NCI-H524 treated with DMSO at 0.1 percent for 48 hours (cell line): ENCODE data around the gene CCDC159.
"Not testable (repeated sequence)": the region's sequence is repeated elsewhere in the genome, so short reads cannot be mapped to it uniquely, and the experiment has no call there.

Experiments
- DNase-seq: peaks from one replicate; lab custom pipeline; 2025; lab: John Stamatoyannopoulos, UW

Gene CCDC159

GRCh38 chr19:11346104-11346940, at the start of gene CCDC159, which contains the start of gene TMEM205:
CCDC159 (plus strand) TSS chr19:11346519; CDS start chr19:11346607, 88 bp downstream.
TMEM205 (minus strand) TSS chr19:11346268; CDS start chr19:11345619, 649 bp downstream.
- peak; percentile 98 for DNase-seq

GRCh38 chr19:11299946-11300810, 46.1 kb upstream of the CCDC159 start:
- no peak for DNase-seq

GRCh38 chr19:11300811-11301120, 45.6 kb upstream of the CCDC159 start:
- no peak for DNase-seq

GRCh38 chr19:11304936-11305335, 41.4 kb upstream of the CCDC159 start:
- no peak for DNase-seq

- no peak for DNase-seq
Measured at GRCh38 chr19:11306337-11306736, 40.0 kb upstream of the CCDC159 start.

GRCh38 chr19:11320278-11320995, 25.9 kb upstream of the CCDC159 start:
- DNase-seq = not testable (repeated sequence)

GRCh38 chr19:11321191-11322126, 24.9 kb upstream of the CCDC159 start:
- no peak for DNase-seq

GRCh38 chr19:11322269-11323024, 23.9 kb upstream of the CCDC159 start:
- no peak for DNase-seq

- no peak for DNase-seq
Measured at GRCh38 chr19:11323601-11324078, 22.7 kb upstream of the CCDC159 start.

- no peak for DNase-seq
Measured at GRCh38 chr19:11324079-11324661, 22.1 kb upstream of the CCDC159 start.

GRCh38 chr19:11324748-11325389, 21.4 kb upstream of the CCDC159 start:
- DNase-seq = no peak

GRCh38 chr19:11325544-11325943, 20.8 kb upstream of the CCDC159 start:
- DNase-seq = no peak

GRCh38 chr19:11330127-11330526, 16.2 kb upstream of the CCDC159 start:
- DNase-seq = no peak

GRCh38 chr19:11331502-11331901, 14.8 kb upstream of the CCDC159 start:
- no peak for DNase-seq

- no peak for DNase-seq
Measured at GRCh38 chr19:11332822-11333221, 13.5 kb upstream of the CCDC159 start.

- not testable (repeated sequence) for DNase-seq
Measured at GRCh38 chr19:11333838-11334237, 12.5 kb upstream of the CCDC159 start.

GRCh38 chr19:11335449-11336146, 10.7 kb upstream of the CCDC159 start:
- no peak for DNase-seq

GRCh38 chr19:11337080-11337479, 9.2 kb upstream of the CCDC159 start:
- no peak for DNase-seq

GRCh38 chr19:11338121-11338520, 8.2 kb upstream of the CCDC159 start:
- DNase-seq = no peak
